GM12892 (cell line): Measurements from ENCODE around the gene MYO7A. TPM values are rescaled to one million over a fixed set of nuclear protein-coding genes. Genes with fewer than 3 reads are reported as not detected.

Source experiments
- DNase-seq: peaks from one replicate; pipeline ENCODE4 v3.0.0; 2011; ENCODE audit not compliant: insufficient read length
- FAIRE-seq: peaks from 2 replicates; lab custom pipeline; 2011; peaks lifted over from hg19 to GRCh38; lab: Jason Lieb, UNC
- POLR2A ChIP-seq: IDR thresholded peaks from 2 replicates; pipeline ENCODE4 v1.6.1; 2011; ENCODE audit warnings: low read depth, low read length, control low read depth
- POLR2AphosphoS5 ChIP-seq: IDR thresholded peaks from 2 replicates; pipeline ENCODE4 v1.6.1; 2011; ENCODE audit warnings: low read depth, low read length, control low read depth
- TAF1 ChIP-seq: IDR thresholded peaks from 2 replicates; pipeline ENCODE4 v1.6.1; 2011; ENCODE audit warnings: low read depth, mild to moderate bottlenecking, control low read depth, low read length, borderline replicate concordance
- polyA plus RNA-seq: library from polyadenylated mRNA; unstranded; fragments of >200 nt; gene quantifications from one replicate; pipeline ENCODE4 v1.2.1, GENCODE V29; 2012; ENCODE audit warnings: missing spikeins, inconsistent platforms; ENCODE audit not compliant: missing spikeins

MYO7A gene
- 0.06 TPM for polyA plus RNA-seq

- DNase-seq = no peak
- FAIRE-seq = no peak
- TF ChIP-seq POLR2A = no peak
Measured at GRCh38 chr11:77127920-77128691, at the start of gene MYO7A. Gene MYO7A (plus strand): TSS chr11:77128246. CDS start chr11:77130635, 2,389 bp downstream.

GRCh38 chr11:77079666-77080065, 48.4 kb upstream of the MYO7A start:
- FAIRE-seq (no peak), DNase-seq (no peak)
- TF ChIP-seq TAF1 = no peak
- no peak for TF ChIP-seq POLR2AphosphoS5
- TF ChIP-seq POLR2A = no peak

- FAIRE-seq (no peak), DNase-seq (no peak)
- TF ChIP-seq POLR2AphosphoS5 = no peak
- TF ChIP-seq POLR2A = no peak
- no peak for TF ChIP-seq TAF1
Measured at GRCh38 chr11:77080643-77081210, 47.3 kb upstream of the MYO7A start.

- FAIRE-seq = no peak
- no peak for TF ChIP-seq TAF1
- TF ChIP-seq POLR2AphosphoS5 = no peak
- TF ChIP-seq POLR2A = no peak
- no peak for DNase-seq
Measured at GRCh38 chr11:77081381-77081851, 46.6 kb upstream of the MYO7A start.

- FAIRE-seq = no peak
- TF ChIP-seq POLR2AphosphoS5 (no peak), POLR2A (no peak), TAF1 (no peak)
- DNase-seq = no peak
Measured at GRCh38 chr11:77081976-77082836, 45.8 kb upstream of the MYO7A start.

GRCh38 chr11:77082838-77083565, 45.0 kb upstream of the MYO7A start:
- DNase-seq (no peak), FAIRE-seq (no peak)
- no peak for TF ChIP-seq POLR2A
- no peak for TF ChIP-seq TAF1
- TF ChIP-seq POLR2AphosphoS5 = no peak

GRCh38 chr11:77083566-77084245, 44.3 kb upstream of the MYO7A start:
- no peak for TF ChIP-seq POLR2AphosphoS5
- TF ChIP-seq POLR2A = no peak
- TF ChIP-seq TAF1 = no peak
- FAIRE-seq (no peak), DNase-seq (no peak)

- FAIRE-seq = no peak
Measured at GRCh38 chr11:77084581-77085191, 43.4 kb upstream of the MYO7A start.

DNA sequence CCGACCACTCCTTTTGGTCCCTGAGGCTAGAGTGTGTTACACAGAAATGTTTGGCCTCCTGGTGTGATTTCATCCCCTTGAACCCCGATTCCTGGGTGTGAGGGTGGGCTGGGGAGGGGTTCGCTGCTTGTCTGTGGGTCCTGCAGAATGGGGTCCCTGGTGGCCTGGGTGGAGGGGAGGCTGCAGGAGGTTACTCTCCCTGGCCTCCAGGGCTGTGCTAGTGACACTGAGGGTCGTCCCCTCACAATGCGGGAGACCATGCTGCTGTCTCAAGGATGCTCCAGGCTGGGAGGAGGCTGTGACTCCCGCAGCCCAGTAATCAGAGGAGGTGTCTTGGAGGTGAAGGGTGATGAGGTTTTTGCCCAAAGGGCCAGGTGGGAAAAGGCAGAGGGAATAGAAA, 42.4 kb upstream of the MYO7A start:
- FAIRE-seq = no peak
- DNase-seq = no peak
- TF ChIP-seq POLR2A (no peak), POLR2AphosphoS5 (no peak), TAF1 (no peak)

More at GRCh38 chr11:77084581-77085191, 43.4 kb upstream of the MYO7A start:
- no peak for TF ChIP-seq TAF1
- no peak for TF ChIP-seq POLR2AphosphoS5
- TF ChIP-seq POLR2A = no peak
- no peak for DNase-seq
